Ishikawa (cell line): ENCODE results near the gene AGAP1.
A peak's percentile ranks its signal among the peaks of the same experiment; 100 is the strongest.

Experiments used
- CEBPB ChIP-seq: IDR thresholded peaks from 2 replicates; pipeline ENCODE4 v1.6.1; 2012
- CREB1 ChIP-seq: IDR thresholded peaks from 2 replicates; pipeline ENCODE4 v1.6.1; 2012; ENCODE audit warnings: low read depth
- EGR1 ChIP-seq: IDR thresholded peaks from 2 replicates; pipeline ENCODE4 v1.6.1; 2012
- EP300 ChIP-seq: IDR thresholded peaks from 2 replicates; pipeline ENCODE4 v1.6.1; 2012; ENCODE audit warnings: borderline replicate concordance
- FOXM1 ChIP-seq: IDR thresholded peaks from 2 replicates; pipeline ENCODE4 v1.6.1; 2012; ENCODE audit warnings: low read depth, borderline replicate concordance
- MAX ChIP-seq: IDR thresholded peaks from 2 replicates; pipeline ENCODE4 v1.6.1; 2012
- NFIC ChIP-seq: IDR thresholded peaks from 2 replicates; pipeline ENCODE4 v1.6.1; 2012
- RAD21 ChIP-seq: IDR thresholded peaks from 2 replicates; pipeline ENCODE4 v1.6.1; 2012; ENCODE audit warnings: low read depth
- REST ChIP-seq: IDR thresholded peaks from 2 replicates; pipeline ENCODE4 v1.6.1; 2012; ENCODE audit warnings: low read depth, mild to moderate bottlenecking
- TAF1 ChIP-seq: IDR thresholded peaks from 2 replicates; pipeline ENCODE4 v1.6.1; 2012; ENCODE audit warnings: low read depth, mild to moderate bottlenecking
- TCF12 ChIP-seq: IDR thresholded peaks from 2 replicates; pipeline ENCODE4 v1.6.1; 2012; ENCODE audit warnings: low read depth
- TEAD4 ChIP-seq: IDR thresholded peaks from 2 replicates; pipeline ENCODE4 v1.6.1; 2012
- YY1 ChIP-seq: IDR thresholded peaks from 2 replicates; pipeline ENCODE4 v1.6.1; 2012; ENCODE audit warnings: low read depth
- ZBTB7A ChIP-seq: IDR thresholded peaks from 2 replicates; pipeline ENCODE4 v1.6.1; 2012; ENCODE audit warnings: low read depth
- TF ChIP-seq, protein P1 (sequence below): IDR thresholded peaks from 2 replicates; pipeline ENCODE4 v1.6.1; 2012

The AGAP1 gene

GRCh38 chr2:235566931-235567495, 73.2 kb downstream of the AGAP1 start:
- no peak for TF ChIP-seq YY1
- TF ChIP-seq CEBPB: no peak
- TF ChIP-seq TCF12: no peak
- TF ChIP-seq NFIC: no peak
- TF ChIP-seq EP300: no peak
- no peak for TF ChIP-seq EGR1
- no peak for TF ChIP-seq TAF1
- TF ChIP-seq TEAD4: no peak
- TF ChIP-seq REST: no peak
- TF ChIP-seq, protein P1, sequence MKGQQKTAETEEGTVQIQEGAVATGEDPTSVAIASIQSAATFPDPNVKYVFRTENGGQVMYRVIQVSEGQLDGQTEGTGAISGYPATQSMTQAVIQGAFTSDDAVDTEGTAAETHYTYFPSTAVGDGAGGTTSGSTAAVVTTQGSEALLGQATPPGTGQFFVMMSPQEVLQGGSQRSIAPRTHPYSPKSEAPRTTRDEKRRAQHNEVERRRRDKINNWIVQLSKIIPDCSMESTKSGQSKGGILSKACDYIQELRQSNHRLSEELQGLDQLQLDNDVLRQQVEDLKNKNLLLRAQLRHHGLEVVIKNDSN: no peak
- TF ChIP-seq RAD21: no peak
- TF ChIP-seq FOXM1: no peak
- TF ChIP-seq MAX: no peak

DNA sequence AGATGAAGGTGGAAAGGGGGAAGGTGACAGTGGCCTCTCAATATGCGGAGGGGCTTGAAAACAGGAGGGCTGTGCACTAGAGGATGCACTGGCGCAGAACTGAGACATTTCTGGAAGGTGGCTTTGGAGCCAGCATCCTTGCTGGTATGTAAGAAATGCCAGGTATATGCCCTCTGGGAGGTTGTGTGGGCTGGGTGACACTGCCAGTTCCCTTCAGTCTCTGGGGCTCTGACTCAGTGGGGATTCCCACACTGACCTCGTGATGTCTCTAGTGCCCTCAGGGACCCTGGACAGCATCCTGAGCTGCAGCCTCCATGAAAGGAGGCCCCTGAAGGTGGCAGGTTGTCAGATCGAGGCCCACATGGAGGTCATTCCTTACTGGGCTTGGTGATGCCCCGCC, 74.0 kb downstream of the AGAP1 start:
- no peak for TF ChIP-seq CREB1
- no peak for TF ChIP-seq CEBPB
- no peak for TF ChIP-seq TCF12
- TF ChIP-seq RAD21: no peak
- TF ChIP-seq REST: peak; percentile 28; the same call in 1 of the 2 replicates
- no peak for TF ChIP-seq FOXM1
- TF ChIP-seq, protein P1: no peak
- TF ChIP-seq ZBTB7A: no peak

DNA sequence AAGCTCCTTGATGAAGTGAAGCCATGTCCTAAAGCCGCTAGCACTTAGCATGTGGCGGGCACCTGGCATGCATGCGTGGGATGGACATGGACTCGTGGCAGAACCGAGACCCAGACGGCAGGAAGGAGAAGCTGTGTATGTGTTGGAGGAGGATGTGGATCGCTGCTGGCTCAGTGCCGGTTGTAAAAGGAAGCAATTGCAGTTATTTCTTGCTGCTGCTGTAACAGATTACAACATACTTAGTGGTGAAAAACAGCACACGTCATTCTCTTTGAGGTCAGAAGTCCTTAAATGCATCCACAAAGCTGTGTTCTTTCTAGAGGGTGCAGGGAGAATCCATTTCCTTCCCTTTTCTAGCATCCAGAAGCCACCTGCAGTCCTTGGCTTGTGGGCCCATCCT, 74.6 kb downstream of the AGAP1 start:
- TF ChIP-seq TAF1: no peak
- no peak for TF ChIP-seq REST
- no peak for TF ChIP-seq CEBPB
- TF ChIP-seq EP300: no peak
- no peak for TF ChIP-seq RAD21
- no peak for TF ChIP-seq TCF12
- no peak for TF ChIP-seq NFIC

- TF ChIP-seq RAD21 (no peak), NFIC (no peak), MAX (no peak), TCF12 (no peak), TAF1 (no peak), REST (no peak), FOXM1 (no peak), ZBTB7A (no peak), EGR1 (no peak), CREB1 (no peak), CEBPB (no peak), TEAD4 (no peak), YY1 (no peak), EP300 (no peak)
- TF ChIP-seq, protein P1: no peak
Measured at GRCh38 chr2:235569837-235570236, 76.0 kb downstream of the AGAP1 start.
